Erythroblast (primary cell): ENCODE measurements around the gene ENPP5.

Experiments used
- GATA1 ChIP-seq: IDR thresholded peaks from 2 replicates; pipeline ENCODE4 v1.6.1; 2011; ENCODE audit warnings: low read depth, mild to moderate bottlenecking, control low read depth, low read length, moderate library complexity
- POLR2A ChIP-seq: IDR thresholded peaks from 2 replicates; pipeline ENCODE4 v1.6.1; 2011; ENCODE audit warnings: mild to moderate bottlenecking, low read length

DNA sequence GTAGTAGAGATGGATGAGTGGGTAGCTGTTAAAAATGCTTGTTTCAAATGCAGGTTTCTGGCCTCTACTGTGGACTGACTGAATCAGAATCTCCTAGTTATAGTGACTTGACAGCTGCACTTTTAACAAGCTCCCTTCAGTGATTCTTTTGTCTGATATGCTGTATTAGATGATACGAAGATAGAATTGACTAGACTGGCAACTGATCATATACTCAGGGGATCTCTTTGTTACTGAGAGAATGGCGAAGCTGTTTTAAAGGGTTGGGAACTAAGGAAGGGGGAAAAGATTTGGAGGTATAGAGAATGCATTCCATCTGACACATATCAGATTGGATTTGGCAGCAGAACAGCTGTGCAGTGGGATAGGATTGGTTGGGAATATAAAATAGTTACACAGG lies 33.9 kb downstream of the ENPP5 start:
- TF ChIP-seq POLR2A (no peak), GATA1 (no peak)
